Duodenal mucosa (tissue), 2 donors: ENCODE measurements around the gene ANKS1B.

Experiments used
- H3K27ac ChIP-seq: one replicate; pipeline ENCODE4 v1.7.0; 2013; ENCODE audit warnings: low read depth, low read length
- H3K27me3 ChIP-seq, 2 donors: one replicate each; pipeline ENCODE4 v1.7.0; 2013; ENCODE audit warnings: low read length in 2 of 2, control low read depth in 1 of 2; ENCODE audit not compliant: insufficient read depth in 2 of 2, control insufficient read depth in 1 of 2
- H3K36me3 ChIP-seq, 2 donors: one replicate each; pipeline ENCODE4 v1.7.0; 2013; ENCODE audit warnings: low read length in 2 of 2, control low read depth in 1 of 2; ENCODE audit not compliant: insufficient read depth in 2 of 2, control insufficient read depth in 1 of 2
- H3K4me1 ChIP-seq, 2 donors: one replicate each; pipeline ENCODE4 v1.7.0; 2013; ENCODE audit warnings: low read length in 2 of 2, control low read depth in 1 of 2; ENCODE audit not compliant: insufficient read depth in 2 of 2, control insufficient read depth in 1 of 2
- H3K4me3 ChIP-seq, 2 donors: one replicate each; pipeline ENCODE4 v1.7.0; 2013; ENCODE audit warnings: low read length in 2 of 2, low read depth in 1 of 2
- H3K9ac ChIP-seq, 2 donors: one replicate each; pipeline ENCODE4 v1.7.0; 2013; ENCODE audit warnings: low read length in 2 of 2, low read depth in 1 of 2
- H3K9me3 ChIP-seq, 2 donors: one replicate each; pipeline ENCODE4 v1.7.0; 2013; ENCODE audit warnings: low read length in 2 of 2, control low read depth in 1 of 2; ENCODE audit not compliant: control insufficient read depth in 1 of 2

ANKS1B gene

DNA sequence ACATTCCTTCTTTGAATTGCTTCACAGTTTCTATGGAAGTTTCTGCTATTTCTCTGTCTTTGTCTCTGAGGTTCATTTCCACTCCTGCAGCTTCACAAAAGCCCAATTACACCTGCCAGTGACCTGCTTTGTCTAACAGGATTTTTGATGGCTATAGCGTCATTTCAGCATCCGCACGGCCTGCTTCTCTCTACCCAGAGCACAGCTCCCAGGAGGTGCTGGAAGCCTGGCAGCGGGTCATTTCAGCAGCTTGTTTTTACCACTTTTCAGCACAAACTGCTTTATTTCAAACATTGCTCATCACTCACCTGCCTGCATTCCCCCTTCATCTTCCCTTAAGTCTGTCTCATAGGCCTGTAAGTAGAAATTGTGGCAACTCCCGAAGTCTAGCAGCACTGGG is 771.7 kb downstream of the ANKS1B start:
- Histone ChIP-seq H3K4me1 (no peaks in the 10 kb centered on the region), H3K27ac (no peak overlapping the region), H3K9ac (no peak overlapping the region), H3K27me3 (no peaks in the 10 kb centered on the region), H3K4me3 (no peak overlapping the region), H3K36me3 (no peaks in the 10 kb centered on the region), H3K9me3 (peaks cover 5% of the 10 kb centered on the region in 2 donors)

- Histone ChIP-seq H3K4me1 (no peaks in the 10 kb centered on the region), H3K27ac (no peak overlapping the region), H3K36me3 (no peaks in the 10 kb centered on the region), H3K9me3 (peaks cover 2 to 5% of the 10 kb centered on the region in 2 donors), H3K4me3 (no peak overlapping the region), H3K9ac (no peak overlapping the region), H3K27me3 (no peaks in the 10 kb centered on the region)
Observed at GRCh38 chr12:99212275-99212674, 772.5 kb downstream of the ANKS1B start.

DNA sequence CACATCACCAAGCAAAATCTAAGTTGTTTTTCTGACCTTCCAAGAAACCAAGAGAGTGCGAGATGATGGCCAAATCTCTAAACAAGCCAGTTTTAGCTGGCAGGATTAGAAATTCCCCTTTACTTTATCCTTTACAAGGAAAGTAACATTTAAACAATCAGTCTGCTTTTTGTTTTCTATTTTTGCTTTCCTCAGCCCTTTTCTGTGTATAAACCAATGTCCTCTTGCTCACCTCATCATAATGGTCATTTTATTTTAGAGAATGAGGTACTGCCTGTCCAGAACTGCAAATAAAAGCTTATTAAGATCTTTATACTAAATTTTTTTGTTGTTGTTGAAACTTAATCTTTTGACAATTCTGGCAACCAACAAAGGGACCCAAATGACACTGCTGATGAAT is 779.6 kb downstream of the ANKS1B start:
- H3K9me3 ChIP-seq = no peaks in the 10 kb centered on the region
- no peak overlapping the region for H3K27ac ChIP-seq
- no peaks in the 10 kb centered on the region for H3K27me3 ChIP-seq
- H3K4me3 ChIP-seq = no peak overlapping the region
- no peaks in the 10 kb centered on the region for H3K36me3 ChIP-seq
- H3K4me1 ChIP-seq = no peaks in the 10 kb centered on the region
- no peak overlapping the region for H3K9ac ChIP-seq

GRCh38 chr12:99201906-99202645 is 782.7 kb downstream of the ANKS1B start:
- H3K27me3 ChIP-seq = no peaks in the 10 kb centered on the region
- no peaks in the 10 kb centered on the region for H3K9me3 ChIP-seq
- H3K4me1 ChIP-seq = no peaks in the 10 kb centered on the region
- no peak overlapping the region for H3K9ac ChIP-seq
- no peak overlapping the region for H3K27ac ChIP-seq
- no peaks in the 10 kb centered on the region for H3K36me3 ChIP-seq
- no peak overlapping the region for H3K4me3 ChIP-seq

- no peak overlapping the region for H3K9ac ChIP-seq
- H3K4me3 ChIP-seq = no peak overlapping the region
Observed at GRCh38 chr12:99200711-99201384, 783.9 kb downstream of the ANKS1B start.

DNA sequence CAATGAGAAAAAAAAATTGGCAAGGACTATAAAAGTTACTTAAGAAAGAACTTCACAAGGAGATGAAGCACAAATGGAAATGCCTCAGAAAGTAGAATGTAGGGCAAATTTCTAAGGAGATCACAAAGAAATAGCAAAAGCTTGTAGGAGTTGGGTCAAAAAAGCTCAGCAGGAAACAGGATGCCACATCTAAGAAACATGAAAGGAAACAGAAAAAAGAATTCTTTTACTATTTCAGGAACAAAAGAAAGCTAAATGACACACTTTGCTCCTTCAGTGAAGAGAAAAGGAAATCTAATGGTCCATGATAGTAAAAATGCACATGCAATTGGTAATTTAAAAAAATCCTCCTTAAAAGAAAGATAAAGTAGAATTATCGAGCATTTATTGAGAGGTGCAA is 789.3 kb downstream of the ANKS1B start:
- no peaks in the 10 kb centered on the region for H3K27me3 ChIP-seq
- H3K36me3 ChIP-seq = no peaks in the 10 kb centered on the region
- no peak overlapping the region for H3K27ac ChIP-seq
- H3K9ac ChIP-seq = no peak overlapping the region
- no peaks in the 10 kb centered on the region for H3K4me1 ChIP-seq
- H3K4me3 ChIP-seq = no peak overlapping the region
- H3K9me3 ChIP-seq = no peaks in the 10 kb centered on the region

More at GRCh38 chr12:99200711-99201384, 783.9 kb downstream of the ANKS1B start:
- no peaks in the 10 kb centered on the region for H3K27me3 ChIP-seq
- no peaks in the 10 kb centered on the region for H3K9me3 ChIP-seq
- no peaks in the 10 kb centered on the region for H3K36me3 ChIP-seq
- H3K4me1 ChIP-seq = no peaks in the 10 kb centered on the region
- no peak overlapping the region for H3K27ac ChIP-seq

DNA sequence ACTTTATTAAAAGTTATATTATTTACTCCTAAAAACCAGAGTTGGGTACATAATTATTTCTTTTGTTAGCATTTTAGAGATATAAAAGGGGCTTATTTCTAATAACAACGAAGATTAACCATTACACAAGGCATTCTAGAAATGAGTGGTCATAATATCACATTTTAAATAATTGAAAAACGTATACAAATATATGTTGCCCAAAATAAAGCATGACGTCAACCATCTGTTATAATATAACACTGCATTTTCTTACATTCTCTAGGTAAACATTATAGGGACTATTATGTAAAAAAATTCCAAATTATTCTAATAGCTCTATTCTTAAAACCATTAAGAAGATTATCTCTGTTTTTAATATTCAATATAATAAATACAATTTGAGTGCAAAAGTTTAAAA is 792.2 kb downstream of the ANKS1B start:
- H3K4me1 ChIP-seq = no peaks in the 10 kb centered on the region
- H3K36me3 ChIP-seq = no peaks in the 10 kb centered on the region
- H3K27me3 ChIP-seq = no peaks in the 10 kb centered on the region
- no peaks in the 10 kb centered on the region for H3K9me3 ChIP-seq
- no peak overlapping the region for H3K27ac ChIP-seq
- no peak overlapping the region for H3K9ac ChIP-seq
- no peak overlapping the region for H3K4me3 ChIP-seq

- Histone ChIP-seq H3K27ac (no peak overlapping the region), H3K9me3 (peaks cover 0 to 2% of the 10 kb centered on the region in 2 donors), H3K4me3 (no peak overlapping the region), H3K27me3 (no peaks in the 10 kb centered on the region), H3K4me1 (no peaks in the 10 kb centered on the region), H3K36me3 (no peaks in the 10 kb centered on the region), H3K9ac (no peak overlapping the region)
Observed at GRCh38 chr12:99176871-99177270, 807.9 kb downstream of the ANKS1B start.

GRCh38 chr12:99170461-99170860 is 814.3 kb downstream of the ANKS1B start:
- H3K27me3 ChIP-seq = no peaks in the 10 kb centered on the region

DNA sequence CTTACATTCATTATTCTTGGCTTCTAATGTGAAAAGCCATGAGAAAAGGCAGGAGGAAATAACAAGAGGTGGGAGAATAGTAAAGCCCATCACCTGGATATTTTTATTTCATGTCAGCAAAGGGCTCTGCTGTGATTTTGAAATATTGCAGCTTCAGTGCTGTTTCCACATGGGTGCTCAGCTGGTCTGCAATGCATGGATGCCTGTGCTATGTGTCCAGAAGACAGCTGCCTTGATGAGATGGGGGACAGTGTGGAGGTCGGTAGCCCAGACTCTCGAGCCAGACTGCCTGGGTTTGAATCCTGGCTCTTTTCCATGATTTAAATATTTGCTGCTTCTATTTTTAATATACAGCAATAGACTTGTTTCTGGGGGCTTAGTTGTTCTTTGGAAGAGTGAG is 814.7 kb downstream of the ANKS1B start:
- Histone ChIP-seq H3K36me3 (no peaks in the 10 kb centered on the region), H3K9ac (no peak overlapping the region), H3K9me3 (no peaks in the 10 kb centered on the region), H3K4me1 (no peaks in the 10 kb centered on the region), H3K27ac (no peak overlapping the region), H3K4me3 (no peak overlapping the region), H3K27me3 (no peaks in the 10 kb centered on the region)

More at GRCh38 chr12:99170461-99170860, 814.3 kb downstream of the ANKS1B start:
- no peak overlapping the region for H3K27ac ChIP-seq
- H3K9ac ChIP-seq = no peak overlapping the region
- no peak overlapping the region for H3K4me3 ChIP-seq
- H3K4me1 ChIP-seq = no peaks in the 10 kb centered on the region
- H3K36me3 ChIP-seq = no peaks in the 10 kb centered on the region
- H3K9me3 ChIP-seq = no peaks in the 10 kb centered on the region
